Activated naive CD4-positive, alpha-beta T cell treated with anti-CD3 and anti-CD28 coated beads, Interleukin-2, amount 10 ng/mL, durations not matched to agents 5 hours and 36 hours (primary cell): Measurements from ENCODE around the gene ZNF808. TPM values are rescaled to one million over a fixed set of nuclear protein-coding genes. Genes with fewer than 3 reads are reported as not detected.

Source experiments
- total RNA-seq, 2 experiments: library from RNA; stranded (reverse); gene quantifications; one replicate each; pipeline ENCODE4 v1.2.3, GENCODE V29; 2021

ZNF808 gene
- 10 to 100 TPM; 41.1 to 41.7 TPM for total RNA-seq

GRCh38 chr19:52527134-52527955 is at the start of gene ZNF808:
TSS of gene ZNF808 (plus strand) at chr19:52527668. CDS start at chr19:52543285, 15,617 bp downstream.

GRCh38 chr19:52570000-52570861 is 42.8 kb downstream of the ZNF808 start, which contains the start of gene ZNF701:
TSS of gene ZNF701 (plus strand) at chr19:52570287. CDS start at chr19:52574148, 3,861 bp downstream.

Other genes starting within 250 kb of the ZNF808 start
- 10 to 100 TPM; 16.3 to 19.8 TPM for gene ZNF480, start 230.5 kb upstream of the ZNF808 start, total RNA-seq
- gene ZNF610, start 191.4 kb upstream of the ZNF808 start, total RNA-seq = 1 to 10 TPM in 1 of 2 experiments, under 1 TPM in 1; 0.81 to 1.1 TPM
- gene ZNF880, start 157.7 kb upstream of the ZNF808 start, total RNA-seq = 10 to 100 TPM; 19.0 to 19.3 TPM
- gene ZNF528, start 129.8 kb upstream of the ZNF808 start, total RNA-seq = 10 to 100 TPM; 12.7 to 16.5 TPM
- gene ZNF534, start 98.5 kb upstream of the ZNF808 start, total RNA-seq = not detected
- gene ZNF578, start 74.1 kb upstream of the ZNF808 start, total RNA-seq = 1 to 10 TPM; 2.5 to 2.8 TPM
- gene ZNF701, start 42.6 kb downstream of the ZNF808 start, total RNA-seq = 10 to 100 TPM; 31.0 to 34.6 TPM
- 10 to 100 TPM; 53.7 to 64.0 TPM for gene ZNF83, start 110.7 kb downstream of the ZNF808 start, total RNA-seq
- 10 to 100 TPM; 32.5 to 35.0 TPM for gene ZNF611, start 207.4 kb downstream of the ZNF808 start, total RNA-seq